GM10248 (cell line): ENCODE measurements around the gene TTPAL.

Source experiments
- CTCF ChIA-PET: fragments of 300-600 bp; sonication (Branson Sonifier 250); formaldehyde crosslinking; extraction: SDS; loops from one replicate; lab custom pipeline; 2021; ENCODE audit warnings: antibody characterized with exemption; lab: Yijun Ruan, JAX
- POLR2A ChIA-PET: fragments of 350-650 bp; sonication (Branson Sonifier 250); formaldehyde crosslinking; extraction: SDS; loops from one replicate; lab custom pipeline; 2020; ENCODE audit warnings: antibody characterized with exemption; lab: Yijun Ruan, JAX
- DNase-seq: peaks from one replicate; pipeline ENCODE4 v3.0.0; 2012; ENCODE audit errors: extremely low spot score
- TF ChIP-seq, protein P1 (sequence below): IDR thresholded peaks from 2 replicates; pipeline ENCODE4 v1.5.1; 2012; ENCODE audit warnings: mild to moderate bottlenecking, low read depth; ENCODE audit errors: extremely low read depth, missing control alignments, control extremely low read depth

Gene TTPAL

DNA sequence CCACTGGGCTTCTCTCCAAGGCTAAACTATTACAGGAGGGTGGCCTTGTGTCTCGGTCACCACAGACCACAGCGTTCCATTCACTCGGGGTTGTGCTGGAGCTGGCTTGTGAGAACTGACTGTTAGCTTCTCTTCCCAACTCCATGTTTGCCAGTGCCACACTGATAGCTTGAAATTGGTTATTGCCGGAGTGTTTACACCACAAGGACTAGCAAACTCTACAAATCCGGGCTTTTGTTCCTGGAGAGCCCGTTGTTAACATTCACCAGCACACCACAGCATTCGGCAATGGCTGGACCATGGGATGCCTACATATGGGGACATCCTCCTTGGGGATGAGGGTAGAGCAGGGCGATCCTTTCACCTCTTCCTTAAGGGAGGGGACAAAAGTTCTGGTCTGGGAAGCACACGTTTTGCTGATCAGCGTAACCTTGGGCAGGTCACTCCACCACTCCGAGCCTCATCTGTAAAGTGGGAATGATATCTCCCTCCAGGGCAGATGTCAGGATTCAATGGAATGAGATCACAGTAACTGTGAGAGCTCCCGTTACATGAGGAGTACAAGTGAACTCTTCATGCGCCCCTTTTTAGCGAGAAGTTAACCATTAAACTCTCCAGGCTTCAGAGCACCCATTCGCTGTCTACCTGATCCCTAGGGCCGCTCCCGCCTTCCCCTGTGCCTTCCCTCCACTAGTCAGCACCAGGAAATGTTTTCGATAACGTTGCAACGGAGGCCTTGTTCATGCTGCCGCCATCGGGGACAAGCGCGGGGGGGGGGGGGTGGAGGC, 41.7 kb upstream of the TTPAL start:
- TF ChIP-seq, protein P1, sequence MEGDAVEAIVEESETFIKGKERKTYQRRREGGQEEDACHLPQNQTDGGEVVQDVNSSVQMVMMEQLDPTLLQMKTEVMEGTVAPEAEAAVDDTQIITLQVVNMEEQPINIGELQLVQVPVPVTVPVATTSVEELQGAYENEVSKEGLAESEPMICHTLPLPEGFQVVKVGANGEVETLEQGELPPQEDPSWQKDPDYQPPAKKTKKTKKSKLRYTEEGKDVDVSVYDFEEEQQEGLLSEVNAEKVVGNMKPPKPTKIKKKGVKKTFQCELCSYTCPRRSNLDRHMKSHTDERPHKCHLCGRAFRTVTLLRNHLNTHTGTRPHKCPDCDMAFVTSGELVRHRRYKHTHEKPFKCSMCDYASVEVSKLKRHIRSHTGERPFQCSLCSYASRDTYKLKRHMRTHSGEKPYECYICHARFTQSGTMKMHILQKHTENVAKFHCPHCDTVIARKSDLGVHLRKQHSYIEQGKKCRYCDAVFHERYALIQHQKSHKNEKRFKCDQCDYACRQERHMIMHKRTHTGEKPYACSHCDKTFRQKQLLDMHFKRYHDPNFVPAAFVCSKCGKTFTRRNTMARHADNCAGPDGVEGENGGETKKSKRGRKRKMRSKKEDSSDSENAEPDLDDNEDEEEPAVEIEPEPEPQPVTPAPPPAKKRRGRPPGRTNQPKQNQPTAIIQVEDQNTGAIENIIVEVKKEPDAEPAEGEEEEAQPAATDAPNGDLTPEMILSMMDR = no peak
- DNase-seq = no peak
- POLR2A ChIA-PET = no interaction called here
- CTCF ChIA-PET = no interaction called here

DNA sequence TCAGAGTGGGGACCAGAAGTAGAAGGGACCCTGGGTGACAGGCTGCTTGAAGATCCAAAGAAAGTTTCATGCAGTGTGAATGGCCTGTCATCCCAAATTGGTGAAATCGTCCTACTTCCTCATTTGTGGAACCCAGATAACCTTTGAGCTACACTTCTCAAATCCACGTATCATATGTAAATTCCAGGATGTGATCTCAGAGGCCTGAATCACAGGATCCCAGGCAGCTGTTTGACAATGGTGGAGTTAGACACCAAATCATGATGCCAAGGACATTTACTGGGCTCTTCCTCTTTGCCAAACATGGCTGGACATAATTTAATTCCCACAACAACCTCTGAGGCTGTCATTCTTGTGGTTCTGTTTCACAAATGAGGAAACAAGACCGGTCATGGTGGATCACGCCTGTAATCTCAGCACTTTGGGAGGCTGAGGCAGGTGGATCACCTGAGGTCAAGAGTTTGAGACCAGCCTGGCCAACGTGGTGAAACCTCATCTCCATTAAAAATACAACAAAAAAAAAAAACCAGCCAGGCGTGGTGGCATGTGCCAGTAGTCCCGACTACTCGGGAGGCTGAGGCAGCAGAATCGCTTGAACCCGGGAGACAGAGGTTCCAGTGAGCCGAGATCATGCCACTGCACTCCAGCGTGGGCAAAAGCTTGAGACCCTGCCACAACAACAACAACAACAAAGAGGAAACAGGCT, 39.9 kb upstream of the TTPAL start:
- ChIA-PET POLR2A (interaction anchor here (0.6 kb wide), 1 partner anchor 246 kb away, joined by 4 read pairs; no protein-coding TSS in a partner anchor), CTCF (interaction anchor here (1.0 to 1.1 kb wide), 3 partner anchors 21 to 40 kb away, joined by 3 read pairs; no protein-coding TSS in a partner anchor)
- TF ChIP-seq, protein P1 = no peak
- DNase-seq = no peak

DNA sequence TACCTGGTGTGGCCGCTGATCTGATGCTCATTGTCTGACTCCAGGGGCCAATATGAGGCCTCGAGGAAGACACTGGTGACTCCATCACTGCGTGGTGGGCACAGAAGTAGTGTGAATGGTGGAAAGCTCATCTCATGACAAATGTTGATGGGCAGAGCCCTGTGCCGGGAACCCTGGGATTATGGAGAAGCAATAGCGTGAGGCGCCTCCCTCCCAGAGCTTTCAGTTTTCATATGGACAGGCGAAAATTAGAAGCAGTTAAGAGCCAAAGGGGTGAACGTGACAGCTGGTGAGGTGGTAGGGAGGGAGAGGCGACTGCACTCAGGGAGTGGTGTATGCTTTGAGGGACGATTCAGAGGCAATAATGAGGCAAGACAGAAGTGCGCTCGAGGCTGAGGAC, 39.3 kb upstream of the TTPAL start:
- no peak for DNase-seq
- ChIA-PET POLR2A (no interaction called here), CTCF (interaction anchor here (1.1 to 1.4 kb wide), 3 partner anchors 21 to 63 kb away, joined by 3 read pairs; no protein-coding TSS in a partner anchor)
- TF ChIP-seq, protein P1 = no peak

DNA sequence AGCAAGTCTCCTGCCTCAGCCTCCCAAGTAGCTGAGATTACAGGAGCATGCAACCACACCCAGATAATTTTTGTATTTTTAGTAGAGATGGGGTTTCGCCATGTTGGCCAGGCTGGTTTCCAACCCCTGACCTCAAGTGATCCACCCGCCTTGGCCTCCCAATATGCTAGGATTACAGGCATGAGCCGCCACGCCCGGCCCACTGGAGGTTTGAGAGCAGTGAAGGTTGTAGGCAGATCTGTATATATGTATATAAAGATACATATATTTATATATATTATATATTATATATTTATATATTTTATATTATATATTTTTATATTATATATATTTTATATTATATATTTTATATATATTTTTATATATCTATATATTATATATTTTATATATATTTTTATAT, 38.2 kb upstream of the TTPAL start:
- no peak for DNase-seq
- ChIA-PET CTCF (interaction anchor here (1.1 to 1.4 kb wide), 2 partner anchors 52 to 64 kb away, joined by 3 read pairs; no protein-coding TSS in a partner anchor), POLR2A (no interaction called here)
- TF ChIP-seq, protein P1 = no peak

DNA sequence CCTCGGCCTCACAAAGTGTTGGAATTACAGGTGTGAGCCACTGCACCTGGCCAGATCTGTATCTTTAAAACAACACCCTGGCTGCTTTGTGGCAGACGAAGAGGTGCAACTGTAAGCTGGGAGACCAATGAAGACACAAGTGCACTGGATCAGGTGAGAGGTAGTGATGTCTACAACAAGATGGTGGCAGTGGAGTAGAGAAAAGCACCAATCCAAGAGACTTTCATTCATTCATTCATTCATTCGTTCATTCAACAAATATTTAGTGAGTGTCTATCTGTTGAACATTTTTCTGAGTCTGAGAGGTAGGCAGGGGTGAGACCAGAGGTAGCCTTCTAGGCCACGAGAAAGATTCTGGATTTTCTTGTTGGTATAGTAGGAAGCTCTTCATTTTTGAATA, 36.9 kb upstream of the TTPAL start:
- TF ChIP-seq, protein P1 = no peak
- no peak for DNase-seq
- ChIA-PET CTCF (interaction anchor here (0.7 to 1.2 kb wide), 2 partner anchors 14 to 83 kb away, joined by 3 to 8 read pairs; partner anchors contain the start of gene SERINC3), POLR2A (no interaction called here)

DNA sequence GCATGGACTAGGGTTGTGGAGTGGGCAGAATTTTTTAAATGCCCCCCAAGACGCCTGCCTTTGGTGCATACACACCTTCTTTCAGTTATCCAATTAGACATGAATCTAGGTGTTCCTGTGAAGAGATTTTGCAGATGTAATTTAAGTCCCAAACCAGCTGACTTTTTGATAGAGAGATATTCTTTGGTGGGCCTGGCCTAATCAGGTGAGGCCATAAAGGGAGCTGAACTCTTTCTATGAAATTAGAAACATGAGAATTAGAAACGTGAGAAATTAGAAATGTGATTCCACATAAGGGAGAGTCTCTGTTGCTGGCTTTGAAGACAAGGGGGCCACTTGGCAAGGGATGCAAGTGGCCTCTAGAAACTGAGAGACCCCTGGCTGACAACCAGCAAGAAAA, 36.4 kb upstream of the TTPAL start:
- TF ChIP-seq, protein P1 = no peak
- CTCF ChIA-PET = interaction anchor here (0.7 to 1.2 kb wide), 3 partner anchors 12 to 82 kb away, joined by 3 to 8 read pairs (median 3); partner anchors contain the start of gene SERINC3
- DNase-seq = no peak
- POLR2A ChIA-PET = no interaction called here
